Heart right ventricle (tissue), 16 donors: ENCODE data around the gene RNF215. TPM values are rescaled to one million over a fixed set of nuclear protein-coding genes. Genes with fewer than 3 reads are reported as not detected.

Source experiments
- ATAC-seq, 8 donors: fragments of 200-7000 bp; cut with Tn5 transposase; one replicate each; pipeline ENCODE4 v1.9.1; 2020; ENCODE audit warnings: mild to moderate bottlenecking in 8 of 8, moderate library complexity in 8 of 8, moderate number of reproducible peaks in 1 of 8
- DNase-seq, 2 donors: peaks; one replicate each; pipeline ENCODE4 v3.0.0-alpha.2; 2020
- H3K27ac ChIP-seq, 10 donors: fragments of 200-600 bp; sonication (generic) in 2 of 10; one replicate each; pipeline versions ENCODE4 v1.5.0 to v1.8.0; 2020 to 2022; ENCODE audit warnings: mild to moderate bottlenecking in 3 of 10
- H3K27me3 ChIP-seq, 7 donors: fragments of 200-600 bp; one replicate each; pipeline ENCODE4 v1.8.0; 2021 to 2022; ENCODE audit warnings: mild to moderate bottlenecking in 2 of 7
- H3K36me3 ChIP-seq, 9 donors: fragments of 200-600 bp; sonication (generic) in 1 of 9; one replicate each; pipeline versions ENCODE4 v1.5.0 to v1.8.0; 2020 to 2022; ENCODE audit warnings: mild to moderate bottlenecking in 2 of 9
- H3K4me1 ChIP-seq, 9 donors: fragments of 200-600 bp; sonication (generic) in 1 of 9; one replicate each; pipeline versions ENCODE4 v1.5.0 to v1.8.0; 2020 to 2022; ENCODE audit warnings: mild to moderate bottlenecking in 4 of 9
- H3K4me3 ChIP-seq, 10 donors: fragments of 200-600 bp; sonication (generic) in 2 of 10; one replicate each; pipeline versions ENCODE4 v1.5.0 to v1.8.0; 2020 to 2022; ENCODE audit warnings: mild to moderate bottlenecking in 7 of 10, moderate library complexity in 2 of 10
- H3K9me3 ChIP-seq, 11 donors: fragments of 200-600 bp in 10 of 11; sonication (generic) in 2 of 11; one replicate each; pipeline versions ENCODE4 v1.5.0 to v1.8.0; 2013 to 2022; ENCODE audit warnings: mild to moderate bottlenecking in 2 of 11, control low read depth in 1 of 11, moderate library complexity in 1 of 11
- CTCF ChIP-seq, 9 donors: fragments of 200-600 bp; sonication (generic) in 2 of 9; IDR thresholded peaks; one replicate each; pipeline versions ENCODE4 v1.5.0 to v1.8.0; 2021 to 2022; ENCODE audit warnings: antibody characterized with exemption in 9 of 9, mild to moderate bottlenecking in 5 of 9, moderate library complexity in 1 of 9
- WGBS, 2 donors: extraction: QIAGEN DNeasy Blood & Tissue Kit; methylation state at CpG; one replicate each; pipeline ENCODE4 v1.1.7; 2013; ENCODE audit warnings: inconsistent platforms in 1 of 2; 5-methylcytosine and 5-hydroxymethylcytosine counted together
- intact Hi-C, 10 donors: fragments of 100-400 bp; cut with DNase I; formaldehyde crosslinking; loops; one replicate each; pipeline versions ENCODE4 v1.11.1 to v1.14.2; 2022
- polyA plus RNA-seq, 2 donors: library from polyadenylated mRNA; stranded (reverse); fragments of 200-250 nt; gene quantifications; one replicate each; pipeline ENCODE4 v1.2.3, GENCODE V29; 2013
- total RNA-seq, 10 donors: library from RNA; stranded (reverse); fragmentation: NEBNext Ultra II Directional in 3 of 10; extraction: Animal tissue kit (Norgen Biotek cat#: 25700) in 3 of 10; gene quantifications; one replicate each; pipeline versions ENCODE4 v1.2.1 to v1.2.4, GENCODE V29; 2021 to 2023
- donor health status: Arrhythmogenic right ventricular cardiomyopathy.
- donor health status: ischemic (EF 13 %, LVEDD 7.1; RV severe dilation, severe dysfunction).
- donor health status: healthy with polysubstance abuse.
- donor health status: DM: no; HTN: yes; CAD: no.
- donor health status: DM: no; HTN: no; CAD: no.
- donor health status: ischemic (EF 25% LVEDD 6.9; RV normal size, moderate dysfunction).
- donor health status: ischemic (EF 25% LVEDD 5.7; RV mildly dilated, moderate dysfunction).
- donor health status: healthy.
- donor health status: DM: yes; HTN: yes; CAD: no.
- donor health status: Ischemic cardiomyopathy.
- donor health status: ischemic (EF 35%, LVEDD 5.7; RV mildly dilated, moderate dysfunction).
- donor health status: nonischemic (EF 11% LVEDD 7.7; RV severe dilation, severe dysfunction).
- donor health status: DM: yes; HTN: yes; CAD: no.
- donor health status: PGD.
- donor health status: ischemic (EF 29% LVEDD 5.4; RV normal size, mild dysfunction).
- donor health status: nonischemic (EF 23%, LVEDD 6.1; RV moderate dilation, normal function).

Gene RNF215
- total and polyA plus RNA-seq, 12 donors, result 3.4 to 10.5 (median 6.0) TPM

- intact Hi-C loops, result no loop called here
- H3K4me1 ChIP-seq, result peaks cover 0 to 16% (median 0%) of the 10 kb centered on the region in 9 donors
- no peaks in the 10 kb centered on the region for H3K27me3 ChIP-seq
- ATAC-seq (no peak), DNase-seq (no peak)
- H3K27ac ChIP-seq, result no peak overlapping the region
- no peak overlapping the region for H3K4me3 ChIP-seq
- peaks cover 0 to 87% (median 22%) of the 10 kb centered on the region in 9 donors for H3K36me3 ChIP-seq
- TF ChIP-seq CTCF (IDR thresholded peaks at IDR 0.05), result no peak
- WGBS, 2 donors, result 89 to 91% methylated on average over 2 of the region's 2 CpGs
- H3K9me3 ChIP-seq, result no peaks in the 10 kb centered on the region
Observed at GRCh38 chr22:30416403-30416802, 29.2 kb upstream of the RNF215 start.

GRCh38 chr22:30414525-30415047 lies 27.4 kb upstream of the RNF215 start:
- TF ChIP-seq CTCF (IDR thresholded peaks at IDR 0.05), result no peak
- Histone ChIP-seq H3K36me3 (peaks cover 0 to 87% (median 22%) of the 10 kb centered on the region in 9 donors), H3K9me3 (no peaks in the 10 kb centered on the region), H3K4me3 (no peak overlapping the region), H3K27me3 (no peaks in the 10 kb centered on the region), H3K27ac (no peak overlapping the region), H3K4me1 (no peaks in the 10 kb centered on the region)
- ATAC-seq, result no peak
- DNase-seq, result no peak
- intact Hi-C loops, result no loop called here
- WGBS, 2 donors, result 84 to 87% methylated on average over 4 of the region's 4 CpGs

GRCh38 chr22:30413745-30414524 lies 26.7 kb upstream of the RNF215 start:
- no peak overlapping the region for H3K27ac ChIP-seq
- H3K4me1 ChIP-seq, result no peaks in the 10 kb centered on the region
- no peaks in the 10 kb centered on the region for H3K27me3 ChIP-seq
- no peak for ATAC-seq
- TF ChIP-seq CTCF (IDR thresholded peaks at IDR 0.05), result no peak
- DNase-seq, result no peak
- H3K4me3 ChIP-seq, result no peak overlapping the region
- H3K36me3 ChIP-seq, result peaks cover 0 to 87% (median 20%) of the 10 kb centered on the region in 9 donors
- intact Hi-C loops, result no loop called here
- H3K9me3 ChIP-seq, result no peaks in the 10 kb centered on the region
- 88 to 89% methylated on average over 5 of the region's 5 CpGs for WGBS, 2 donors

- no peaks in the 10 kb centered on the region for H3K4me1 ChIP-seq
- no peak overlapping the region for H3K27ac ChIP-seq
- no peak overlapping the region for H3K4me3 ChIP-seq
- no peaks in the 10 kb centered on the region for H3K9me3 ChIP-seq
- DNase-seq (no peak), ATAC-seq (no peak)
- H3K27me3 ChIP-seq, result no peaks in the 10 kb centered on the region
- no peak for TF ChIP-seq CTCF (IDR thresholded peaks at IDR 0.05)
- H3K36me3 ChIP-seq, result peaks cover 0 to 87% (median 12%) of the 10 kb centered on the region in 9 donors
- intact Hi-C loops, result no loop called here
- WGBS, 2 donors, result 89 to 95% methylated on average over 4 of the region's 4 CpGs
Observed at GRCh38 chr22:30413001-30413400, 25.8 kb upstream of the RNF215 start.
